ENCODE results near the gene NBPF12.
"Not testable (repeated sequence)": the region's sequence is repeated elsewhere in the genome, so short reads cannot be mapped to it uniquely, and the experiment has no call there.

- not testable (repeated sequence) for TF ChIP-seq CTCF, POLR2A (IDR thresholded peaks at IDR 0.05)
Observed at GRCh38 chr1:146930225-146930624, 7.9 kb upstream of the NBPF12 start.

Measured in esophagus squamous epithelium (tissue), 4 donors.